Spleen (tissue), 11 donors: ENCODE measurements around the gene PAGR1. TPM values are rescaled to one million over a fixed set of nuclear protein-coding genes. Genes with fewer than 3 reads are reported as not detected.

ENCODE experiments used
- DNase-seq: peaks from one replicate; pipeline ENCODE4 v3.0.0-alpha.2; 2020
- H3K27ac ChIP-seq, 8 donors: fragments of 200-600 bp; sonication (generic) in 7 of 8; 1 replicate in 4 of 8; 2 replicates in 4 of 8; pipeline versions ENCODE4 v1.5.0 to v1.8.0; 2016 to 2021; ENCODE audit warnings: inconsistent platforms in 4 of 8, mild to moderate bottlenecking in 4 of 8, moderate library complexity in 1 of 8
- H3K27me3 ChIP-seq, 7 donors: fragments of 200-600 bp; sonication (generic) in 6 of 7; replicated peaks in 1 of 7; 1 replicate in 4 of 7; 2 replicates in 3 of 7; pipeline versions ENCODE4 v1.5.0 to v1.8.0; 2016 to 2021; ENCODE audit warnings: inconsistent platforms in 3 of 7, mild to moderate bottlenecking in 1 of 7
- H3K36me3 ChIP-seq, 6 donors: fragments of 200-600 bp; sonication (generic) in 5 of 6; 1 replicate in 4 of 6; 2 replicates in 2 of 6; pipeline versions ENCODE4 v1.5.0 to v1.8.0; 2016 to 2021; ENCODE audit warnings: inconsistent platforms in 2 of 6
- H3K4me1 ChIP-seq, 6 donors: fragments of 200-600 bp; sonication (generic) in 5 of 6; 1 replicate in 3 of 6; 2 replicates in 3 of 6; pipeline versions ENCODE4 v1.5.0 to v1.8.0; 2016 to 2021; ENCODE audit warnings: inconsistent platforms in 3 of 6
- H3K4me3 ChIP-seq, 8 donors: fragments of 200-600 bp; sonication (generic) in 7 of 8; 1 replicate in 4 of 8; 2 replicates in 4 of 8; pipeline versions ENCODE4 v1.5.0 to v1.8.0; 2016 to 2021; ENCODE audit warnings: inconsistent platforms in 4 of 8, mild to moderate bottlenecking in 4 of 8, moderate library complexity in 2 of 8
- H3K9me3 ChIP-seq, 8 donors: fragments of 200-600 bp; sonication (generic) in 7 of 8; 1 replicate in 4 of 8; 2 replicates in 4 of 8; pipeline versions ENCODE4 v1.5.0 to v1.8.0; 2016 to 2021; ENCODE audit warnings: inconsistent platforms in 4 of 8
- CTCF ChIP-seq, 11 experiments: fragments of 200-600 bp in 7 of 11; fragments of 450-650 bp in 4 of 11; sonication (generic) in 4 of 11; IDR thresholded peaks in 8 of 11; conservative IDR thresholded peaks in 3 of 11; 1 replicate in 7 of 11; 2 replicates in 4 of 11; pipeline versions ENCODE4 v1.4.0 to v1.8.0; 2016 to 2021; ENCODE audit warnings: antibody characterized with exemption in 11 of 11, inconsistent platforms in 4 of 11, mild to moderate bottlenecking in 1 of 11
- POLR2A ChIP-seq, 3 donors: fragments of 450-650 bp; IDR thresholded peaks; one replicate each; pipeline ENCODE4 v1.5.1; 2017; ENCODE audit warnings: antibody characterized with exemption in 3 of 3, mild to moderate bottlenecking in 1 of 3
- POLR2AphosphoS5 ChIP-seq, 3 donors: sonication (generic); formaldehyde crosslinking; IDR thresholded peaks; one replicate each; pipeline ENCODE4 v1.5.1; 2017; ENCODE audit warnings: antibody characterized with exemption in 3 of 3
- WGBS, 5 donors: extraction: QIAGEN DNeasy Blood & Tissue Kit in 3 of 5; methylation state at CpG; one replicate each; pipeline versions ENCODE4 v1.1.5 to v1.1.7; 2013 to 2018; 5-methylcytosine and 5-hydroxymethylcytosine counted together
- intact Hi-C: fragments of 100-400 bp; cut with DNase I; formaldehyde crosslinking; loops from one replicate; pipeline ENCODE4 v1.15.0; 2023; ENCODE audit warnings: low total_unique reads
- polyA plus RNA-seq, 3 donors: library from polyadenylated mRNA; stranded (reverse); fragments of 200-250 nt; gene quantifications; one replicate each; pipeline ENCODE4 v1.2.1, GENCODE V29; 2013
- total RNA-seq, 7 donors: library from RNA; depleted of rRNA in 3 of 7; stranded (reverse); fragments of >200 nt in 3 of 7; fragmentation: NEBNext Ultra II Directional in 4 of 7; extraction: Animal tissue kit (Norgen Biotek cat#: 25700) in 4 of 7; gene quantifications; one replicate each; pipeline versions ENCODE4 v1.1.0 to v1.2.1, GENCODE V29; 2016 to 2021
- donor health status: healthy with polysubstance abuse.
- donor health status: DM: no; HTN: no; CAD: no; lungs with moderate emphysema.
- donor health status: DM: no; HTN: no; CAD: no.
- donor health status: Bipolar disorder and iron deficiency.
- donor health status: healthy.
- donor health status: DM: no; HTN: no; CAD: no.
- donor health status: DM: yes; HTN: yes; CAD: no.

Gene PAGR1
- total and polyA plus RNA-seq, 10 donors = 17.3 to 46.4 (median 31.7) TPM

- no peaks in the 10 kb centered on the region for H3K9me3 ChIP-seq
- intact Hi-C loops = no loop called here
- peak overlapping the region; percentile 53 to 93 (median 86) for H3K4me3 ChIP-seq
- peaks cover 0 to 40% (median 13%) of the 10 kb centered on the region in 6 donors for H3K36me3 ChIP-seq
- TF ChIP-seq POLR2AphosphoS5 (IDR thresholded peaks at IDR 0.05) (peak; percentile 58 to 72 (median 66)), POLR2A (IDR thresholded peaks at IDR 0.05) (no peak), CTCF (IDR thresholded peaks at IDR 0.05 in 8 of 11, conservative IDR thresholded peaks at IDR 0.05 in 3 of 11) (no peak)
- H3K27me3 ChIP-seq = no peaks in the 10 kb centered on the region
- peaks cover 57 to 95% (median 88%) of the 10 kb centered on the region in 6 donors for H3K4me1 ChIP-seq
- 16 to 24% (median 17%) methylated on average over 9 to 11 of the region's 11 CpGs for WGBS, 5 donors
- peak; percentile 90 for DNase-seq
- H3K27ac ChIP-seq = peak overlapping the region; percentile 86 to 95 (median 90)
Observed at GRCh38 chr16:29820730-29821642, 5.0 kb downstream of the PAGR1 start.

- H3K27me3 ChIP-seq = no peaks in the 10 kb centered on the region
- DNase-seq = no peak
- intact Hi-C loops = no loop called here
- peak overlapping the region; percentile 53 to 93 (median 86) for H3K4me3 ChIP-seq
- peaks cover 0 to 45% (median 13%) of the 10 kb centered on the region in 6 donors for H3K36me3 ChIP-seq
- WGBS, 5 donors = 35 to 66% (median 55%) methylated on average over 7 of the region's 7 CpGs
- H3K27ac ChIP-seq = peak overlapping the region; percentile 86 to 95 (median 90)
- H3K9me3 ChIP-seq = no peaks in the 10 kb centered on the region
- TF ChIP-seq POLR2A (IDR thresholded peaks at IDR 0.05) = no peak
- TF ChIP-seq POLR2AphosphoS5 (IDR thresholded peaks at IDR 0.05) = no peak
- TF ChIP-seq CTCF (IDR thresholded peaks at IDR 0.05 in 8 of 11, conservative IDR thresholded peaks at IDR 0.05 in 3 of 11) = no peak
- peaks cover 57 to 100% (median 92%) of the 10 kb centered on the region in 6 donors for H3K4me1 ChIP-seq
Observed at GRCh38 chr16:29821643-29822115, 5.7 kb downstream of the PAGR1 start.

GRCh38 chr16:29824589-29825144 is 8.7 kb downstream of the PAGR1 start:
- Histone ChIP-seq H3K4me3 (no peak overlapping the region), H3K4me1 (peaks cover 59 to 100% (median 77%) of the 10 kb centered on the region in 6 donors), H3K27ac (peak overlapping the region in 6 of 8 donors; percentile 55 to 68 (median 64)), H3K36me3 (peaks cover 0 to 39% (median 2%) of the 10 kb centered on the region in 6 donors), H3K27me3 (no peaks in the 10 kb centered on the region), H3K9me3 (no peaks in the 10 kb centered on the region)
- WGBS, 5 donors = 56 to 76% (median 71%) methylated on average over 7 of the region's 7 CpGs
- DNase-seq = no peak
- intact Hi-C loops = no loop called here
- TF ChIP-seq CTCF (IDR thresholded peaks at IDR 0.05 in 8 of 11, conservative IDR thresholded peaks at IDR 0.05 in 3 of 11) = no peak
- no peak for TF ChIP-seq POLR2A (IDR thresholded peaks at IDR 0.05)
- TF ChIP-seq POLR2AphosphoS5 (IDR thresholded peaks at IDR 0.05) = no peak
